T-helper 17 cell (primary cell): ENCODE data around the gene PCGF6. TPM values are rescaled to one million over a fixed set of nuclear protein-coding genes. Genes with fewer than 3 reads are reported as not detected.
"Not testable (repeated sequence)": the region's sequence is repeated elsewhere in the genome, so short reads cannot be mapped to it uniquely, and the experiment has no call there.

Source experiments
- ATAC-seq: fragments of 150-1000 bp; cut with Tn5 transposase; 2 replicates; pipeline ENCODE4 v1.10.0; 2021; ENCODE audit warnings: mild to moderate bottlenecking, moderate library complexity
- DNase-seq, 3 donors: peaks; one replicate each; pipeline versions ENCODE4 v3.0.0 to v3.0.0-alpha.2; 2020 to 2021
- H3K9me3 ChIP-seq: one replicate; pipeline ENCODE4 v1.7.0; 2013; ENCODE audit warnings: low read length, mild to moderate bottlenecking; ENCODE audit not compliant: control insufficient read depth, poor library complexity, severe bottlenecking
- H3K27ac Mint-ChIP-seq: one replicate; pipeline ENCODE4 v1.8.0; 2022; ENCODE audit warnings: mild to moderate bottlenecking, moderate library complexity, mixed read lengths
- H3K27me3 Mint-ChIP-seq: one replicate; pipeline ENCODE4 v1.8.0; 2022; ENCODE audit warnings: mixed read lengths
- H3K36me3 Mint-ChIP-seq: one replicate; pipeline ENCODE4 v1.8.0; 2022; ENCODE audit warnings: low read depth, mixed read lengths
- H3K4me1 Mint-ChIP-seq: one replicate; pipeline ENCODE4 v1.8.0; 2022; ENCODE audit warnings: mild to moderate bottlenecking, mixed read lengths
- H3K4me3 Mint-ChIP-seq: one replicate; pipeline ENCODE4 v1.8.0; 2022; ENCODE audit warnings: mild to moderate bottlenecking, moderate library complexity, mixed read lengths
- total RNA-seq, 4 donors: library from RNA in 2 of 4; stranded (reverse) in 2 of 4; gene quantifications; one replicate each; pipeline ENCODE4 v1.2.3 and lab custom pipeline; 2022 to 2026

The PCGF6 gene
- total RNA-seq, 2 donors from 2014 or later: 4.6 to 4.7 TPM

- H3K9me3 ChIP-seq, H3K27me3 Mint-ChIP-seq, H3K27ac Mint-ChIP-seq, ATAC-seq, H3K4me3 Mint-ChIP-seq, DNase-seq, H3K4me1 Mint-ChIP-seq, H3K36me3 Mint-ChIP-seq: not testable (repeated sequence)
Measured at GRCh38 chr10:103359493-103359892, 8.6 kb upstream of the PCGF6 start.

- H3K4me3 Mint-ChIP-seq: no peak overlapping the region
Measured at GRCh38 chr10:103355906-103356599, 5.1 kb upstream of the PCGF6 start.

GRCh38 chr10:103354567-103354966 lies 3.6 kb upstream of the PCGF6 start:
- H3K36me3 Mint-ChIP-seq, H3K27me3 Mint-ChIP-seq, ATAC-seq, H3K4me3 Mint-ChIP-seq, H3K4me1 Mint-ChIP-seq, H3K27ac Mint-ChIP-seq, H3K9me3 ChIP-seq, DNase-seq: not testable (repeated sequence)

More at GRCh38 chr10:103355906-103356599, 5.1 kb upstream of the PCGF6 start:
- no peaks in the 10 kb centered on the region for H3K9me3 ChIP-seq
- ATAC-seq (no peak), DNase-seq (no peak)
- Mint-ChIP-seq H3K36me3 (no peaks in the 10 kb centered on the region), H3K27ac (no peak overlapping the region), H3K4me1 (no peaks in the 10 kb centered on the region), H3K27me3 (no peaks in the 10 kb centered on the region)

- DNase-seq: no peak
- H3K4me3 Mint-ChIP-seq: no peak overlapping the region
- H3K9me3 ChIP-seq: no peaks in the 10 kb centered on the region
- no peak overlapping the region for H3K27ac Mint-ChIP-seq
- peaks cover 5% of the 10 kb centered on the region for H3K4me1 Mint-ChIP-seq
- H3K27me3 Mint-ChIP-seq: no peaks in the 10 kb centered on the region
- no peaks in the 10 kb centered on the region for H3K36me3 Mint-ChIP-seq
- ATAC-seq: no peak
Measured at GRCh38 chr10:103353281-103353680, 2.3 kb upstream of the PCGF6 start.

- ATAC-seq (no peak), DNase-seq (no peak)
- H3K36me3 Mint-ChIP-seq: no peaks in the 10 kb centered on the region
- H3K27me3 Mint-ChIP-seq: no peaks in the 10 kb centered on the region
- H3K4me1 Mint-ChIP-seq: peaks cover 5% of the 10 kb centered on the region
- H3K27ac Mint-ChIP-seq: peak overlapping the region; percentile 65
- no peaks in the 10 kb centered on the region for H3K9me3 ChIP-seq
- peak overlapping the region; percentile 93 for H3K4me3 Mint-ChIP-seq
Measured at GRCh38 chr10:103350175-103350516, 794 bp downstream of the PCGF6 start.

GRCh38 chr10:103336370-103336769 lies 14.6 kb downstream of the PCGF6 start:
- Mint-ChIP-seq H3K27me3 (no peaks in the 10 kb centered on the region), H3K4me1 (no peaks in the 10 kb centered on the region), H3K36me3 (peaks cover 2% of the 10 kb centered on the region), H3K4me3 (no peak overlapping the region), H3K27ac (no peak overlapping the region)
- no peak for ATAC-seq
- DNase-seq: no peak
- no peaks in the 10 kb centered on the region for H3K9me3 ChIP-seq

- Mint-ChIP-seq H3K4me1 (no peaks in the 10 kb centered on the region), H3K27ac (no peak overlapping the region), H3K4me3 (no peak overlapping the region), H3K36me3 (peaks cover 2% of the 10 kb centered on the region), H3K27me3 (no peaks in the 10 kb centered on the region)
- ATAC-seq: no peak
- H3K9me3 ChIP-seq: no peaks in the 10 kb centered on the region
- no peak for DNase-seq
Measured at GRCh38 chr10:103334567-103334966, 16.4 kb downstream of the PCGF6 start.

- Mint-ChIP-seq H3K27ac (no peak overlapping the region), H3K36me3 (peaks cover 2% of the 10 kb centered on the region), H3K4me3 (no peak overlapping the region), H3K27me3 (no peaks in the 10 kb centered on the region), H3K4me1 (no peaks in the 10 kb centered on the region)
- no peak for DNase-seq
- ATAC-seq: no peak
- no peaks in the 10 kb centered on the region for H3K9me3 ChIP-seq
Measured at GRCh38 chr10:103333934-103334520, 16.9 kb downstream of the PCGF6 start.

GRCh38 chr10:103327906-103328305 lies 23.0 kb downstream of the PCGF6 start:
- no peaks in the 10 kb centered on the region for H3K4me1 Mint-ChIP-seq
- no peaks in the 10 kb centered on the region for H3K27me3 Mint-ChIP-seq

GRCh38 chr10:103316087-103316486 lies 34.9 kb downstream of the PCGF6 start:
- peak overlapping the region; percentile 83 for H3K27ac Mint-ChIP-seq
- DNase-seq (no peak), ATAC-seq (no peak)
- peaks cover 2% of the 10 kb centered on the region for H3K4me1 Mint-ChIP-seq
- H3K9me3 ChIP-seq: no peaks in the 10 kb centered on the region
- H3K36me3 Mint-ChIP-seq: peaks cover 6% of the 10 kb centered on the region
- no peaks in the 10 kb centered on the region for H3K27me3 Mint-ChIP-seq
- H3K4me3 Mint-ChIP-seq: no peak overlapping the region

More at GRCh38 chr10:103327906-103328305, 23.0 kb downstream of the PCGF6 start:
- no peaks in the 10 kb centered on the region for H3K36me3 Mint-ChIP-seq
- ATAC-seq (no peak), DNase-seq (no peak)
- H3K9me3 ChIP-seq: no peaks in the 10 kb centered on the region
- no peak overlapping the region for H3K27ac Mint-ChIP-seq
- no peak overlapping the region for H3K4me3 Mint-ChIP-seq

- Mint-ChIP-seq H3K36me3 (peaks cover 2% of the 10 kb centered on the region), H3K27ac (no peak overlapping the region), H3K4me3 (no peak overlapping the region), H3K4me1 (no peaks in the 10 kb centered on the region), H3K27me3 (no peaks in the 10 kb centered on the region)
- ATAC-seq (no peak), DNase-seq (no peak)
- no peaks in the 10 kb centered on the region for H3K9me3 ChIP-seq
Measured at GRCh38 chr10:103310197-103310596, 40.7 kb downstream of the PCGF6 start.

GRCh38 chr10:103307594-103307993 lies 43.3 kb downstream of the PCGF6 start:
- DNase-seq (no peak), ATAC-seq (no peak)
- H3K9me3 ChIP-seq: no peaks in the 10 kb centered on the region
- Mint-ChIP-seq H3K4me1 (no peaks in the 10 kb centered on the region), H3K27me3 (no peaks in the 10 kb centered on the region), H3K4me3 (no peak overlapping the region), H3K36me3 (peaks cover 2% of the 10 kb centered on the region), H3K27ac (no peak overlapping the region)

GRCh38 chr10:103295374-103296015 lies 55.4 kb downstream of the PCGF6 start:
- no peak for ATAC-seq
- Mint-ChIP-seq H3K27me3 (peaks cover 13% of the 10 kb centered on the region), H3K4me1 (peaks cover 2% of the 10 kb centered on the region), H3K4me3 (no peak overlapping the region), H3K36me3 (no peaks in the 10 kb centered on the region), H3K27ac (no peak overlapping the region)
- no peak for DNase-seq
- no peaks in the 10 kb centered on the region for H3K9me3 ChIP-seq

- Mint-ChIP-seq H3K27ac (no peak overlapping the region), H3K36me3 (no peaks in the 10 kb centered on the region), H3K4me1 (peaks cover 4% of the 10 kb centered on the region), H3K4me3 (no peak overlapping the region), H3K27me3 (peaks cover 47% of the 10 kb centered on the region)
- H3K9me3 ChIP-seq: no peaks in the 10 kb centered on the region
- no peak for ATAC-seq
- DNase-seq: no peak
Measured at GRCh38 chr10:103291588-103291987, 59.4 kb downstream of the PCGF6 start.
